ENCODE results near the gene RAPH1. TPM values are rescaled to one million over a fixed set of nuclear protein-coding genes. Genes with fewer than 3 reads are reported as not detected.
A peak's percentile ranks its signal among the peaks of the same experiment; 100 is the strongest.

Gene RAPH1, protein sequence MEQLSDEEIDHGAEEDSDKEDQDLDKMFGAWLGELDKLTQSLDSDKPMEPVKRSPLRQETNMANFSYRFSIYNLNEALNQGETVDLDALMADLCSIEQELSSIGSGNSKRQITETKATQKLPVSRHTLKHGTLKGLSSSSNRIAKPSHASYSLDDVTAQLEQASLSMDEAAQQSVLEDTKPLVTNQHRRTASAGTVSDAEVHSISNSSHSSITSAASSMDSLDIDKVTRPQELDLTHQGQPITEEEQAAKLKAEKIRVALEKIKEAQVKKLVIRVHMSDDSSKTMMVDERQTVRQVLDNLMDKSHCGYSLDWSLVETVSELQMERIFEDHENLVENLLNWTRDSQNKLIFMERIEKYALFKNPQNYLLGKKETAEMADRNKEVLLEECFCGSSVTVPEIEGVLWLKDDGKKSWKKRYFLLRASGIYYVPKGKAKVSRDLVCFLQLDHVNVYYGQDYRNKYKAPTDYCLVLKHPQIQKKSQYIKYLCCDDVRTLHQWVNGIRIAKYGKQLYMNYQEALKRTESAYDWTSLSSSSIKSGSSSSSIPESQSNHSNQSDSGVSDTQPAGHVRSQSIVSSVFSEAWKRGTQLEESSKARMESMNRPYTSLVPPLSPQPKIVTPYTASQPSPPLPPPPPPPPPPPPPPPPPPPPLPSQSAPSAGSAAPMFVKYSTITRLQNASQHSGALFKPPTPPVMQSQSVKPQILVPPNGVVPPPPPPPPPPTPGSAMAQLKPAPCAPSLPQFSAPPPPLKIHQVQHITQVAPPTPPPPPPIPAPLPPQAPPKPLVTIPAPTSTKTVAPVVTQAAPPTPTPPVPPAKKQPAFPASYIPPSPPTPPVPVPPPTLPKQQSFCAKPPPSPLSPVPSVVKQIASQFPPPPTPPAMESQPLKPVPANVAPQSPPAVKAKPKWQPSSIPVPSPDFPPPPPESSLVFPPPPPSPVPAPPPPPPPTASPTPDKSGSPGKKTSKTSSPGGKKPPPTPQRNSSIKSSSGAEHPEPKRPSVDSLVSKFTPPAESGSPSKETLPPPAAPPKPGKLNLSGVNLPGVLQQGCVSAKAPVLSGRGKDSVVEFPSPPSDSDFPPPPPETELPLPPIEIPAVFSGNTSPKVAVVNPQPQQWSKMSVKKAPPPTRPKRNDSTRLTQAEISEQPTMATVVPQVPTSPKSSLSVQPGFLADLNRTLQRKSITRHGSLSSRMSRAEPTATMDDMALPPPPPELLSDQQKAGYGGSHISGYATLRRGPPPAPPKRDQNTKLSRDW
- total RNA-seq (10 to 100 TPM; 62.0 to 74.2 TPM), polyA plus RNA-seq (1 to 10 TPM; 3.7 to 6.4 TPM)
- long read RNA-seq, donor 1, partial matches to known transcripts: 1 of 32 reads
- long read RNA-seq, donor 1, other reads (novel, unspliced or antisense): 31 of 32 reads
- long read RNA-seq, donor 2, full-length matches to known transcripts: 2 of 45 reads
- long read RNA-seq, donor 2, partial matches to known transcripts: 0 of 45 reads
- long read RNA-seq, donor 2, other reads (novel, unspliced or antisense): 43 of 45 reads

DNA sequence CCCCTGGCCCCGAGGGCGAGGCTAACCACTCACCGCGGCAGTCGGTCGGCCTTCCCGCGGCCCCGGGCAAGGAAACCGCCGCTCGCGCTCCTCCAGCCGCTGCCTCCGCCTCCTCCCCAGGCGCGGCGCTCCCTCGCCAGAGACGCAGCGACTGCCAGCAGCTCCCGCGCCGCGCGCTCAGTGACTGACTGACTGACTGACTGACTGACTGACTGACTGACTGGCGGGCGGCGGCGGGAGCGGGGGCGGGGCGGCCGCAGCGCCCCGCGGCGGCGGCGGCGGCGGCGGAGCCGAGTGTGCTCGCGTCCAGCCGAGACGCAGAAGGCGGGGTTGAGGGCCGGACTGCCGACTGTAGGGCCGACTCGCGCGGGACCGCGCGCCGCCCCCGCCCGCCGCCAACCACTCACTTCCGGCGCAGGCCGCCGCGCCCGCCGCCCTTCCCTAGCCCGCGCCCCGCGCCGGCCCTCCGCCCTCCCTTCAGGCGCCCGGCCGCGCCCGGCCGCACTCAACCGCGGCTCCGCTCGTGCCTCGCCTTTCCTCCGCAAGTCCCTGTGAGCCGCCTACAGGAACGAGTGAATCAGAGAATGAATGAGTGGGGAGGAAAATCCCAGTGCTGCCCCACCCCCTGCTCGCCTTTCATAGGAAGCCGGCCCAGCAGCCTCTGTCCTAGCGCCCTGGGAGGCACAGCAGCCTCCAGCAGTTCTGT lies at the start of gene RAPH1:
Gene RAPH1, minus strand, starts transcription at position 224 of the 706 bp plus-strand sequence. CDS start 39,948 bp downstream, outside the sequence.
- H3K27ac ChIP-seq (ENCODE audit: low read depth in 1 of 2, low read length in 2 of 2): peak within 1 kb of the TSS; percentile 30 to 91
- H3K4me3 ChIP-seq (ENCODE audit: low read length in 2 of 2): peak within 1 kb of the TSS; percentile 91 to 98
- peak; percentile 90 for ATAC-seq (ENCODE audit: low FRiP score)
- no peaks in the 10 kb centered on the region for H3K27me3 ChIP-seq (ENCODE audit: control insufficient read depth in 1 of 2, insufficient read depth in 2 of 2, low read length in 1 of 2)
- H3K9me3 ChIP-seq (ENCODE audit: control insufficient read depth, low read length): no peaks in the 10 kb centered on the region
- peak; percentile 93 to 96 for DNase-seq
- WGBS, 2 donors: 0% methylated on average over 77 to 92 of the region's 92 CpGs
- peaks cover 0 to 5% of the 10 kb centered on the region in 2 donors for H3K4me1 ChIP-seq (ENCODE audit: control insufficient read depth in 1 of 2, insufficient read depth in 2 of 2, low read length in 2 of 2)
- intact Hi-C loops (cut with DNase I): loop anchor here (2.0 to 5.0 kb wide), 3 partner anchors 42 to 116 kb away; no protein-coding TSS in a partner anchor
- H3K36me3 ChIP-seq (ENCODE audit: control insufficient read depth in 1 of 2, insufficient read depth in 2 of 2, low read length in 1 of 2): no peaks in the 10 kb centered on the region

DNA sequence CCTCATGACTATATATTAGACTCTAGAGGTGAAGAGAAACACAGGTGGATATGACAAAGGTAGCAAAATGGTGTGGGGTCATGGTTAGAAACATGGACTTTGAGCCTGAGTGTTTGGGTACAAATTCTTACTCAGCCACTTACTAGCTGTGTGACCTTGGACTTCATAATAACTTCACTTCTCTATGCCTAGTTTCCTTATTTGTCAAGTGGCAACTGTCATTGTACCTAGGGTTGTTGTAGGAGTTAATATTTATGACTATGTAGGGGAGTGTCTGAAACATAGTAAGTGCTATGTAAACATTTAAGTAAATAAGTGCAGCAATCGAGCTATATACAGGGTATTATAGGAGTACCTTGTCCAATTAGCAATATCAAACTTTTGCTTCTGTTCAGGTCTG lies 49.7 kb upstream of the RAPH1 start:
- intact Hi-C loops (cut with DNase I): loop anchor here in 1 of 2 donors (5.0 kb wide), 1 partner anchor 103 kb away; no protein-coding TSS in a partner anchor
- Histone ChIP-seq H3K27me3 (ENCODE audit: control insufficient read depth in 1 of 2, insufficient read depth in 2 of 2, low read length in 1 of 2) (no peaks in the 10 kb centered on the region), H3K27ac (ENCODE audit: low read depth in 1 of 2, low read length in 2 of 2) (peak overlapping the region in 1 of 2 donors; percentile 75), H3K9me3 (ENCODE audit: control insufficient read depth, low read length) (no peaks in the 10 kb centered on the region), H3K36me3 (ENCODE audit: control insufficient read depth in 1 of 2, insufficient read depth in 2 of 2, low read length in 1 of 2) (no peaks in the 10 kb centered on the region), H3K4me3 (ENCODE audit: low read length in 2 of 2) (no peak overlapping the region), H3K4me1 (ENCODE audit: control insufficient read depth in 1 of 2, insufficient read depth in 2 of 2, low read length in 2 of 2) (peaks cover 6 to 9% of the 10 kb centered on the region in 2 donors)
- DNase-seq (no peak), ATAC-seq (ENCODE audit: low FRiP score) (no peak)
- 96 to 97% methylated on average over 1 of the region's 1 CpG for WGBS, 2 donors

DNA sequence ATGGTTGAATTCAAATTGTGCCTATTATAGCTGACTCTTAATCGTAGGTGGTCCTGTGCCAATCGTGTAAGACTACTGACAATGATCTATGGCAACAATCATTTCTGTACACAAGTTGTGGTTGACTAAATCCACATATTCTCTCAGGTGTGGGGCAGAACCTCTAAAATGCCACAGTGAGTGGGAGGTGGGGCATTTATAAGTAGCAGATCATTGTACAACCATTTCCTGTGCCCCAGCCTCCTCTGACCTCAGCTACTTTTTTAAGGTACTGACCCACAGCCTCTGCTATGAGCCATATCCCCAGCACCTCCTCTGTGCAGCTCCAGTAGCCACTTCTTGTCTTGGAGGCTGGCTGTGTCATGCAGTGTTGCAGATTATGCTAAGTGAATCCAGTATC lies 48.6 kb upstream of the RAPH1 start:
- Histone ChIP-seq H3K36me3 (ENCODE audit: control insufficient read depth in 1 of 2, insufficient read depth in 2 of 2, low read length in 1 of 2) (no peaks in the 10 kb centered on the region), H3K4me3 (ENCODE audit: low read length in 2 of 2) (no peak overlapping the region), H3K9me3 (ENCODE audit: control insufficient read depth, low read length) (no peaks in the 10 kb centered on the region), H3K27ac (ENCODE audit: low read depth in 1 of 2, low read length in 2 of 2) (peak overlapping the region; percentile 75 to 100), H3K4me1 (ENCODE audit: control insufficient read depth in 1 of 2, insufficient read depth in 2 of 2, low read length in 2 of 2) (peaks cover 8 to 10% of the 10 kb centered on the region in 2 donors), H3K27me3 (ENCODE audit: control insufficient read depth in 1 of 2, insufficient read depth in 2 of 2, low read length in 1 of 2) (no peaks in the 10 kb centered on the region)
- 6 to 13% methylated on average over 2 of the region's 2 CpGs for WGBS, 2 donors
- DNase-seq (peak; percentile 61 to 78), ATAC-seq (ENCODE audit: low FRiP score) (peak; percentile 65)
- intact Hi-C loops (cut with DNase I): loop anchor here in 1 of 2 donors (5.0 kb wide), 1 partner anchor 104 kb away; no protein-coding TSS in a partner anchor

DNA sequence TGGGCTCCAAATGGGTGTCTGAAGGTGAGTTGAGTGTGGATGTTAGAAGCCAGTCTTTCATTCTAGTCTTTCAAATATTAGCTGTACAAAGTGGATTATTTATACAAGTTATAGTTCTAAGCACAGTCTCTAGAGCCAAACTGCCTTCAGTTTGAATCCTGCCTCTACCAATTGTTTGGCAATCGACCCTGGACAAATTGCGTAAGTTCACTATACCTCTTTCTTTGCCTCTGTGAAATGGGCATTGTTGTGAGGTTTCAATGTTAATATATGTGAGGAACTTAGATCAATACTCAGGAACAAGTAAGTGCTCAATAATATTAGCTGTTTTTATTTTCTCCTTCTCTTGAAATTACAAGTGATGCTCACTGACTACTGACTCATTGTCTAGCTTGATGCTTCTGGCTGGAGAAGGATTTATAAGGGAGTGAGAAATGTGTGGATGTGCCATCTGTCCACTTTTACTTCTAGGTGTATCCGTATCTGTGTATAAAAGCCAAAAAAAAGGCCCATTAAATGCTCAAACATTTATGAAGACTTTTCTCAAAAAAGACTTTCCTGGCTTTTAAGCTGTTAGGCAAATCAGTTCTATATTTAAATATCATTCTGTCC lies 48.1 kb upstream of the RAPH1 start:
- Histone ChIP-seq H3K27me3 (ENCODE audit: control insufficient read depth in 1 of 2, insufficient read depth in 2 of 2, low read length in 1 of 2) (no peaks in the 10 kb centered on the region), H3K27ac (ENCODE audit: low read depth in 1 of 2, low read length in 2 of 2) (peak overlapping the region; percentile 86 to 100), H3K4me1 (ENCODE audit: control insufficient read depth in 1 of 2, insufficient read depth in 2 of 2, low read length in 2 of 2) (peaks cover 8 to 10% of the 10 kb centered on the region in 2 donors), H3K9me3 (ENCODE audit: control insufficient read depth, low read length) (no peaks in the 10 kb centered on the region), H3K4me3 (ENCODE audit: low read length in 2 of 2) (no peak overlapping the region), H3K36me3 (ENCODE audit: control insufficient read depth in 1 of 2, insufficient read depth in 2 of 2, low read length in 1 of 2) (no peaks in the 10 kb centered on the region)
- no peak for ATAC-seq (ENCODE audit: low FRiP score)
- 65 to 70% methylated on average over 3 of the region's 3 CpGs for whole genome bisulfite sequencing, 2 donors
- DNase-seq: no peak
- intact Hi-C loops (cut with DNase I): loop anchor here in 1 of 2 donors (5.0 kb wide), 1 partner anchor 104 kb away; no protein-coding TSS in a partner anchor

DNA sequence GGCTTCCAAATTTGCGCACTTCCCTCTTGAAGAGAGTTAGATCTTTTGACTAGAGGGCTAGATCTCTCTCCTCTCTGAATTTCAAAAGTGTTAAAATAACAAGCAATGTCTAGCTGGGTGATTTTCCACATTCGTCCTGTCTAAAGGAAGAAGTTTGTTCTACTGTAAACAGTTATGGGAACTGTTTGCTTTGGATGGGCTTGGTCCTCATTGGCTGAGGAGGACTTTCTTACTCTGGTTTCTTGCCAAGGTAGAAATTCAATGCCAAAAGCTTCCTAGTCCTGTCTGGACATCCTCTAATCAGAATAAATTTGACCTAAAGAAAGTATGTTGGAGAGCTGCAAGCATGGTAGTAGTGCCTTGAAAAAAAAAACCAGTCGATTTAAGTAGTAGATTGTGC lies 47.4 kb upstream of the RAPH1 start:
- no peaks in the 10 kb centered on the region for H3K9me3 ChIP-seq (ENCODE audit: control insufficient read depth, low read length)
- DNase-seq (no peak), ATAC-seq (ENCODE audit: low FRiP score) (peak; percentile 71)
- H3K4me1 ChIP-seq (ENCODE audit: control insufficient read depth in 1 of 2, insufficient read depth in 2 of 2, low read length in 2 of 2): peaks cover 8 to 10% of the 10 kb centered on the region in 2 donors
- H3K36me3 ChIP-seq (ENCODE audit: control insufficient read depth in 1 of 2, insufficient read depth in 2 of 2, low read length in 1 of 2): no peaks in the 10 kb centered on the region
- intact Hi-C loops (cut with DNase I): loop anchor here in 1 of 2 donors (5.0 kb wide), 1 partner anchor 105 kb away; no protein-coding TSS in a partner anchor
- H3K4me3 ChIP-seq (ENCODE audit: low read length in 2 of 2): no peak overlapping the region
- H3K27ac ChIP-seq (ENCODE audit: low read depth in 1 of 2, low read length in 2 of 2): peak overlapping the region; percentile 86 to 100
- WGBS, 2 donors: 2 to 3% methylated on average over 3 of the region's 3 CpGs
- no peaks in the 10 kb centered on the region for H3K27me3 ChIP-seq (ENCODE audit: control insufficient read depth in 1 of 2, insufficient read depth in 2 of 2, low read length in 1 of 2)

DNA sequence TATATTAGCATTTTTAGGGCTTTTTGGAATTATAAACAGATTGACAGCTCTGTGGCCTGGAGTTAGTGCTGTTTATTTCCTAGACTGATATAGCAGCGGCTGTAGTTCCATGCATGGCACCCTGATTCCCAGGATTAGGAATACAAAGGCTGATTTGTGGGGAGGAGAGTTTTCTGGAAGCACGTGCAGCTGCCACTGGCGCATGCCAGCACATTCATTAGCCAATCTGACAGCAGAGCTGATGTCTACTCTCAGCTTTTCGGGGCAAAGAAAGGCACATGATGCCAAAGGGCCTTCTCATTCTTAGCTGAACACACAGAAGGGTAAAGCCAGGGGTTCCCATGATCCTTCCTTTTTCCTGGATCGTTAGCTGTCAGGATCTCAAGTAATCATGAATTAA lies 45.7 kb upstream of the RAPH1 start:
- ATAC-seq (ENCODE audit: low FRiP score): no peak
- 14 to 17% methylated on average over 5 of the region's 5 CpGs for WGBS, 2 donors
- intact Hi-C loops (cut with DNase I): loop anchor here (1.0 to 5.0 kb wide), 2 partner anchors 101 to 106 kb away; no protein-coding TSS in a partner anchor
- Histone ChIP-seq H3K4me3 (ENCODE audit: low read length in 2 of 2) (no peak overlapping the region), H3K36me3 (ENCODE audit: control insufficient read depth in 1 of 2, insufficient read depth in 2 of 2, low read length in 1 of 2) (no peaks in the 10 kb centered on the region), H3K9me3 (ENCODE audit: control insufficient read depth, low read length) (no peaks in the 10 kb centered on the region), H3K27ac (ENCODE audit: low read depth in 1 of 2, low read length in 2 of 2) (peak overlapping the region in 1 of 2 donors; percentile 64), H3K4me1 (ENCODE audit: control insufficient read depth in 1 of 2, insufficient read depth in 2 of 2, low read length in 2 of 2) (peaks cover 8 to 10% of the 10 kb centered on the region in 2 donors), H3K27me3 (ENCODE audit: control insufficient read depth in 1 of 2, insufficient read depth in 2 of 2, low read length in 1 of 2) (no peaks in the 10 kb centered on the region)
- DNase-seq: no peak

DNA sequence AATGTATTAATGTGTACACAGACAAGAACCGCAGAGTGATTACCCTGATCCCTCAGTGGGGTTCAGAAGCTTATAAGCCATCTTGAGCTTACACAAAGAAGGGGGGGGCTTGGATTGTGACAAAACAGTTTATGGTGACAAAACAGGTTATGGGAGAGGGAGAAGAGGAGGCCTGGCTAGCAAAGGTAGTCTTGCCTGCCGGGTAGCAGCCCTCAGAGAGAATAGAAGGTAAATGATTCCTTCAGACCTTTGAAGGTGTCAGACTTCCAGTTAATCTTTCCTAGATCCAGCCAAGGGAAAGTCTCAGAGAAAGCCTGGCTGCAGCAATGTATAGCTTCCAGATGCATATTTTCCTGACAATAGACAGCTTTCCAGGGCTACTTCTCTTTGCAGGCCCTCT lies 44.6 kb upstream of the RAPH1 start:
- Histone ChIP-seq H3K27ac (ENCODE audit: low read depth in 1 of 2, low read length in 2 of 2) (peak overlapping the region; percentile 74 to 76), H3K27me3 (ENCODE audit: control insufficient read depth in 1 of 2, insufficient read depth in 2 of 2, low read length in 1 of 2) (no peaks in the 10 kb centered on the region), H3K36me3 (ENCODE audit: control insufficient read depth in 1 of 2, insufficient read depth in 2 of 2, low read length in 1 of 2) (no peaks in the 10 kb centered on the region), H3K4me1 (ENCODE audit: control insufficient read depth in 1 of 2, insufficient read depth in 2 of 2, low read length in 2 of 2) (peaks cover 7 to 10% of the 10 kb centered on the region in 2 donors), H3K9me3 (ENCODE audit: control insufficient read depth, low read length) (no peaks in the 10 kb centered on the region), H3K4me3 (ENCODE audit: low read length in 2 of 2) (no peak overlapping the region)
- ATAC-seq (ENCODE audit: low FRiP score): no peak
- WGBS, 2 donors: 96% methylated on average over 2 of the region's 2 CpGs
- DNase-seq: no peak
- intact Hi-C loops (cut with DNase I): loop anchor here (2.0 to 5.0 kb wide), 4 partner anchors 42 to 223 kb away; partner anchors contain the start of gene RAPH1 (in 2 of the 2)
